HG02759 (cell line): ENCODE measurements around the gene LPCAT4.

Experiments
- ATAC-seq: cut with Tn5 transposase; IDR thresholded peaks from one replicate; pipeline ENCODE4 v1.9.1; 2021; ENCODE audit warnings: mild to moderate bottlenecking, moderate library complexity; ENCODE audit not compliant: unreplicated experiment

LPCAT4 gene

DNA sequence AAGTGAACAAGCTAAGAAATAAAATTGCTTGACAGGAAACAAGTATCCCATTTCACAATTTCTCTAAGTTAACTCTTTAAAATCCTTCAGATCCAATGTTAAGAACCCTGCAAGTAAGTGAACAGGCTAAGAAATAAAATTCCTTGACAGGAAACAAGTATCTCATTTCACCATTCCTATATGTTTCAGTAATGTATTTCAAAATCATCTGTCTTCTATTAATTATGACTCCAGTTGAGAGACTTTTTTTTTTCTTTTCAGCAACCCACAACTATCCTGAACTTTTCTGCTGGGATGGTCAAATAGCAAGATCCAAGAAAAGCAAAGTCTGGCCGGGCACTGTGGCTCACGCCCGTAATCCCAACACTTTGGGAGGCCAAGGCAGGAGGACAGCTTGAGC, 27.1 kb downstream of the LPCAT4 start:
- no peak for ATAC-seq

DNA sequence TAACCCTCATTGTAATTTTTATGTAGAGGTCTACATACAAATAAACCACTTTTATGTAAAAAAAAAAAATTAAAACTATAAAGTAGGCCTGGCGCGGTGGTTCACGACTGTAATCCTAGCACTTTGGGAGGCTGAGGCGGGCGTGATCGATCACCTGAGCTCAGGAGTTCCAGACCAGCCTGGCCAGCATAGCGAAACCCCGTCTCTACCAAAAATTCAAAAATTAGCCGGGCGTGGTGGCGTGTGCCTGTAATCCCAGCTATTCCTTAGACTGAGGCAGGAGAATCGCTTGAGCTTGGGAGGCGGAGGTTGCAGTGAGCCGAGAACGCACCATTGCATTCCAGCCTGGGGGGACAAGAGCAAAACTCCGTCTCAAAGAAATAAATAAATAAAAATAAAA, 28.6 kb downstream of the LPCAT4 start:
- ATAC-seq: no peak

DNA sequence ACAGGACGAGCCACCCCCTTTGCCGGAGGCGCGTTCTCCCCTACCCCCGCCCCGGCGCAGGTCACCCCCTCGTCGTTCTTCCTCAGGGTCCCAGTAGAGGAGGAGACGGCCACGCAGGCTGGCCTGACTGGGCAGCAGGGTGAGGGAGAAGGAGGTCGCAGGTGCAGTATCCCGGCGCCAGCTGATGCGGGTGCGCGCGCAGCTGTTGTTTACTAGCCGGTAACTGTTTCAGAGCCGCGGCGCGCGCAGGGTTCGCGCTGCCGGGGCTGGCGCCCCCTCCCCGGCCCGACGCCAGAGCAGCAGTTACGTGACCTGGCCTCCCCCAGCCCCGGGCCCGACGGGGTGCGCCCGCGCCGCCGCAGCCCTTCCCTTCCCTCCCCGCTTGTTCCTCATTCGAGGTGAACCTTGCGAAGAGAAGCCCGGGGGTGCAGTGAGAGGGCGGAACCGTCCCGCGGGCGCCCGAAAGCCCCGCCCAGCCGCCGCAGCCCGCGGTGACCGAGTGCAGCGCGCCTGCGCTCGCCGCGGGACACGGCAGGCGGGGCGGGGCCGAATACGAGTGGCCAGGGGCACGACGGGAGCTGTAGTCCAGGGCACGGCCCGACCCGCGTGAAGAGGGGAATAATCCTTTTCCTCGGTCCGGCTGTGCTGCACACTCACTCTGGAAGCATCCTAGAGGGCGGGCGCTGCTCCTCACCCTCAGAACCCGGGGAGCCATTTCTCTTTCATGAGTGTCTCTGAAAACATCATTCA, 29.3 kb downstream of the LPCAT4 start, which contains the start of gene SLC12A6:
Gene SLC12A6, minus strand, starts transcription at position 225 of the 750 bp plus-strand sequence. CDS start 1,101 bp downstream, outside the sequence.
- ATAC-seq: peak; percentile 85

DNA sequence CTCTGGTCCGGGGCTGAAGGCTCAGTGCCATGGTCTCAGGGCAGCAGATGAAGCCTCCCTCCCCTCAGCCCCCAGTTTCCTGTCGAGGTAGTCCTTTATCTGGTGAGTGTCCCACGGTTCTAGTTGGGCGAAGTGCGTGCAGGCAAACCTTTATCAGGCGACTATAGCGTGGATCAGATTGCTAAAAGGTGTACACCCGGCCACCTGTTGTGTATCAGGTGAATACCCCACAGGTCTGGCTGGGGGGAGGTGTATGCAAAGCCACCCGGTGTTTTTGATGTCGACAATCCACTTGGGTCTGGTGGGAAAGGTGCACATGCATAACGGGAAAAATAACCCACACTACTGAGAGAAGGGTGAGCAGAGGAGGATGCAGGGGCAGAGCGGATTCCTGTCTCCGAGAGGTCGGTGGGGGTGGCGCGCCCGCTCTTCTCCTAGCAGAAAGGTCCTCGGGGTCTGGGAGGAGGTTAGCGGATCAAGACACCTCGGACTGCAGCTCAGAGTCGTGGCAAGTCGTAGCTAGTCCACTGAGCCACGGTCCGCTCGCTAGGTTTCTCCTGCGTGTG, 29.9 kb downstream of the LPCAT4 start:
- peak; percentile 2 for ATAC-seq

DNA sequence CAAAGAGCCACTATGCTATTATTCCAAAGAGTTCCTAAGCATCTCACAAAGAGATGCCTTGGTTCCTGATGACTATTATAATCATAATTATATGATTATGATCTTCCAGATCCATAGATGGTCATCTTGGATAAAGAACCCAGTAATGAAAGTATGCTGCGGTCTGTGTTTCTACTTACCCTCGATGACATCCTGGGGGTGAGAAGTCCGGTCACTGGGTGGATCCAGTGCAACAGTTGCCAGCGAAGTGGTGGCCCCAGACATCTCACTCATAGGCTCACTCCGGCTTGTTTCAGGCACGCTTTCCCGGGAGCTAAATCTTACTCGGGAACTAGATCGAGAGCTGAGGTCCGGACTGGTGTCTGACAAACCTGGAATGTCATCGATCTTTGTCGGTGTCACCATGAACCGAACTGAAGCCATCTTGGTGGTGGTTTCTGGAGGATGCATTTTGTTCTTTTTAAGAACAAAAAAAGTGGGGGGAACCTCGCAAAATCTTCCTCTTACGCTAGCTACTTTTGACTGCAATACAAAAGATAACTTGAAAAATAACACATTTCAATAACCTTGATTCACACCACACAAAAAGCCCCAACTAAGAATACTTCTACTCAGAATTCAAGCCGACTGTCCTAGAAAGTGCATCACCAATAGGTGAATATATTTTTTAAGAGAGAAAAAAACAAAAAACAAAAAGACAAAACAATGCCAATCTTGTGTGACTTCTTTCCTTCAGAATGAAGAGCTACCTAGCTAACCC, 30.6 kb downstream of the LPCAT4 start:
- ATAC-seq: no peak

DNA sequence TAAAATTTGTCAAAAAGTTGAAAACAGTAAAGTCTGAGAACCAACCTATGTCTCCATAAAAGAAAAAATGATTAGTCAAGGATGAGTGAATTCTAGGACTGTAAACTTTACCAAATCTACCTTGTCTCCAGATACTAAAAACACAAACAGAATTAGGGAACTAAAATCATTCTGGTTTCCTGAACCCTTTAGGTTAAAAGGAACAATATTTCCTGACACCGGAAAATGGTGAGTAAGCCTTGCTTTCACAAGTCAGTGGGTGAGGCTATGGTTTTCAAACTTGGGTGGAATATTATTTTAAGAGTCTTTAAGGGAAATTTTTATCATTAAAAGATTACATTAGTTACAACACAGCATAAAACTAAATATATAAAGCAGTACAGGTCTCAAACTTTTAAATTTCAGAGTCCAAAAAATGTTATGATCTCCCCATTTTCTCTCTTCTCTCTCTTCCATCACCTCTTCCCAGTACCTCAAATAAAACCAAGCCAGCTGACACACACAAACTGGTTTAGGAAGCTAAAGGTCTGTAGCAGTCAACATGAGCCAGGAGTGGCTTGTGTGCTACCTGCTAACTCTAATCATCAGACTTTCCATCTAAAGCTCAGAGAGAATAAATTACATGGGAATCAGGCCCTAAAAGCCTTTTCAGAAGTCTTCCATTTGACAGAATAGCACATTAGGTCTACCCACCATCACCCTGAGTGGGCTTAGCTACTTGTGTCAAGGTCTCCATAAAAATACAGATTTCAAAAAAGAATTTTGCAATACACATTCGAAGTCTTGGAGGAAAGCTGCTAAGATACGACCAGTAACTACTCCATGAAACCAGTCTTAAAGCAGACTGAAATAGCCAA, 31.6 kb downstream of the LPCAT4 start:
- ATAC-seq: no peak

DNA sequence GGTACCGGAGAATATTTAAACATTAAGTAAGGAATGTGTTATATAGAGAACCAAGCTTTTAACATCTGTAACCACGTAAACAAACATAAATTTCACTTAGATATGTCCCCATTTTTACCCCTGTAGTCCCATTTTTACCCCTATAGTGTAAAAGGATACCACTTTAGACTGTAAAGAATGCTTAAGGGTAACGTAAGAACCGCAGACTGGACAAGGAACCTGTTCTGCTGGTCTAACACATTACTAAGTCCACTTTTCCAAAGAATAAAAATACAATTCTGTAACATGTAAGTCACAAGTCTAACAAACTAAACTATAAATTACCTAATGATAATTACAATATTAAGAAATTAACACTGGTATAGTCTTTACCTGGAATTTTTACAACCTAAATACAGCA, 32.3 kb downstream of the LPCAT4 start:
- no peak for ATAC-seq

DNA sequence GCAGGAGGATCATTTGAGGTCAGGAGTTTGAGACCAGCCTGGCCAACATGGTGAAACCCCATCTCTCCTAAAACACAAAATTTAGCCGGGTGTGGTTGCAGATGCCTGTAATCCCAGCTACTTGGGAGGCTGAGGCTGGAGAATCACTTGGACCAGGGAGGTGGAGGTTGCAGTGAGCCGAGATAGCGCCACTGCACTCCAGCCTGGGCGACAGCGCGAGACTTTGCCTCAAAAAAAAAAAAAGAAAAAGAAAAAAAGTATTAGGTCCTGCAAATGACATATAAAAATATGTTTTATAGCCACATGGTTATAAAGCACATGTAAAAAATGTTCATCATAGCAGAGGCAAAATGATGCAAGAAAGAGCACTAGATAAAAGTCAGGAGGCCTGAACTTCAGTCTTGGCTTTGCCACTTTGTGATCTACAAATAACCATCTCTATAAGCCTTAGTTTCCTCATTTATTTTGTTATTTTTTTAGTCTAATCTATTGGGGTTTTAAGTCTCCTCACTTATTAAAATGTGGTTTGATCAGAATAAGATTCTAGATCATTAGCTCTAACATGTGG, 34.4 kb downstream of the LPCAT4 start:
- ATAC-seq: no peak

DNA sequence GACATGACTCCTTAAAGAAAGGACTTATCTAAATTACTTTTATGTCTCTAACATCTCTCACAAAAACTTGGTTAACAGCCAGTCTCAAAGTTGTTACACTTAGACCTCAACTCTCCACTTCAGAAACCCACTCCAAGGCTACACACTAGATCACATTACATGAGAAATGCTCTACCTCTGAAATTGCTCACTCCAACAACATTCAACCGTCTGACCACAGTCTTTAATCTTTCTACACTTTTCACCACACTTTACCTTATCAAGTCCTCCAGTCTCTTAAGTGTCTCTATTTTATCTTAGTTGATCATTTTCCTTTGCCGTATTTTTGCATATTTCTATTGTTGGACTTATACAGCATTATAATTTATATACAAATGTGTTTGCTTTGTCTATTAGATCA, 35.2 kb downstream of the LPCAT4 start:
- no peak for ATAC-seq

DNA sequence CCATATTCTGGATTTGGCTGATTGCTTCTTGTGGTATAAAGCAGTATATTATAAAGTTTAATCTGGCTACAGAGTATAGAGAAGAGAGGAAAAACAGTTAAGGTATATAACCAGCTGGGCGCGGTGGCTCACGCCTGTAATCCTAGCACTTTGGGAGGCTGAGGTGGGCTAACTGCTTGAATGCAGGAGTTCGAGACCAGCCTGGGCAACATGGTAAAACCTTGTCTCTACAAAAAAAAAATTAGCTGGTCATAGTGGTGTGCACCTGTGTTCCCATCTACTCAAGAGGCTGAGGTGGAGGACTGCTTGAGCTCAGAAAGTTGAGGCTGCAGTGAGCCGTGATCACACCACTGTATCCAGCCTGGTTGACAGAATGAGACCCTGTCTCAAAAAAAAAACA, 36.7 kb downstream of the LPCAT4 start:
- ATAC-seq: no peak

DNA sequence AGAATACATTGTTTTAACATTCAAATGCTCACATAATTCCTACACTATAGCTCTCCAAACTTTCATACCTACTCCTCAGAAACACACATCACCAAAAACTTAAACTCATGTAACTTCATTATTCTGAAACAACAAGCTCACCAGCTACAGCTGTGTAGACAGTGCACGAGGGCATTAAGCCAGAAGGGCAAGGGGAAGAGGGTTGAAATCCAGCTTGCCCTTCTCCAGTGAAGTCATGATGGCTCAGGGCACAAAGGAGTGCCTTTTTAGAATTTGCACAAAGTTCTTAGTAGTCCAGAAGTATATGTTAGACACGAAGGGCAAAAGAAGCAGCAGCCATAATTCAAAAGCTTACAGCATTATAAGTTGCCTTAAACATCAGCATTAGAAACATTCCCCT, 38.0 kb downstream of the LPCAT4 start:
- no peak for ATAC-seq

DNA sequence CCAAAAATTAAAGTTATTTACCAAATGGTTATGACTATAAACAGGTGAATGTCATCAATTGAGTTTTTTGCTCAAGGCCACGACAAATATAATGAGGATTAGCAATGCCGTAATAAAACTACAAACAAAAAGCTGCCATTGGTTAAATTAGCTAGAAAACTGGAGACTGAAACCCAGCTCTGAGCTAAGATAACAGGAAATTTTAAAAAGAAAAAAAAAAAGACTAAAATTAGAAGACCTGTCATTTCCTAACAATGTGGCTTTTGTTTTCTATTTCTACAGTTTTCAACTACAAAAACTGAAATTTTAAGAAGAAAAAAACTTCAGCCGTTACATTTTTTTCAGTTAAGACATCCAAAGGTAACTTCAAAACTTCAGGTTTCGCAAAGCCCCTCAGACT, 39.1 kb downstream of the LPCAT4 start:
- no peak for ATAC-seq

DNA sequence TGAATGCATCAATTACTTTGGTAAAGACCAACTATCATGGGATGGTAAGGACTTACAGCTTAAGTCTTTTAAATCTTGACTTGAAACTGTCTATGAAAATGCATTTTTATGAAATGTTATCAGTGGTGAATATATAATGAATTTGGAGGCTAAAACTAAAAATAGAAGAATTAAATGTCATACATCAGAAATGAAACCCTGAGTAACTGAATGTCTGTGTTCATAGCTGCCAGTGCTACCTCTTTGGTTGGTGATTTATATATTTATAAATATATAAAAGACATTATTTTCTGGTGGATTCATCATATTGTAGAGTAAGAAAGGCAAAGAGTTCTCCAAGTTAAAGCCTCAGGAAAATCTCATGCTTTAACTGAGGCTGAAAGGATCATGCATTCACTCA, 41.6 kb downstream of the LPCAT4 start:
- ATAC-seq: no peak

DNA sequence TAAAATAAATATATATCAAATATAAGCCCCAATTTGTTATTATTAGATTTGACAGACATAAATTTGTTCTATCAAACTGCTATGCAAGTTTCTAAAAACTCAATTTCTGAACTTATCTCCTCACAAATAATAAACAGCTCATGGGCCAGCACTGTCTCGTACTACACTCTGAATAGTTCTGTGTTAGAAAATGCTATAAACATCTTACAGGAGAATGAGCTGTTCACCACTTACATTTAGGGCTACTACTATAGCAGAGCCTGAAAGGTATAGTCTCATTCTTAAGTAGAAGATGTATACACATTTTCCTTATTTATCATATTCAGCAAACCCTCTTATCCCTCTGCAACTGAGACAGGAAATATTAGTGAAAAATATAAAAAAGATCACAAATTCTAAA, 42.1 kb downstream of the LPCAT4 start:
- ATAC-seq: no peak

DNA sequence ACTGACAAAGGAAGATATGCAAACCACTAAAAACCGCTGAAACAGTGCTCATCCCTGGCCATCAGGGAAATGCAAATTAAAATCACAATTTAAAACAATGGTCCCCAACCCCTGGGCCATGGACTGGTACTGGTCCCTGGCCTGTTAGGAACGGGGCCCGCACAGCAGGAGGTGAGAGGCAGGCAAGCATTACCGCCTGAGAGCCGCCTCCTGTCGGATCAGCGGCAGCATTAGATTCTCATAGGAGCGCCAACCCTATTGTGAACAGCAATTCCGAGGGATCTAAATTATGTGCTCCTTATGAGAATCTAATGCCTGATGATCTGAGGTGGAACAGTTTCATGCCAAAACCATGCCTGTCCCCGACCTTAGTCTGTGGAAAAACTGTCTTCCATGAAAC, 43.8 kb downstream of the LPCAT4 start:
- ATAC-seq: no peak

DNA sequence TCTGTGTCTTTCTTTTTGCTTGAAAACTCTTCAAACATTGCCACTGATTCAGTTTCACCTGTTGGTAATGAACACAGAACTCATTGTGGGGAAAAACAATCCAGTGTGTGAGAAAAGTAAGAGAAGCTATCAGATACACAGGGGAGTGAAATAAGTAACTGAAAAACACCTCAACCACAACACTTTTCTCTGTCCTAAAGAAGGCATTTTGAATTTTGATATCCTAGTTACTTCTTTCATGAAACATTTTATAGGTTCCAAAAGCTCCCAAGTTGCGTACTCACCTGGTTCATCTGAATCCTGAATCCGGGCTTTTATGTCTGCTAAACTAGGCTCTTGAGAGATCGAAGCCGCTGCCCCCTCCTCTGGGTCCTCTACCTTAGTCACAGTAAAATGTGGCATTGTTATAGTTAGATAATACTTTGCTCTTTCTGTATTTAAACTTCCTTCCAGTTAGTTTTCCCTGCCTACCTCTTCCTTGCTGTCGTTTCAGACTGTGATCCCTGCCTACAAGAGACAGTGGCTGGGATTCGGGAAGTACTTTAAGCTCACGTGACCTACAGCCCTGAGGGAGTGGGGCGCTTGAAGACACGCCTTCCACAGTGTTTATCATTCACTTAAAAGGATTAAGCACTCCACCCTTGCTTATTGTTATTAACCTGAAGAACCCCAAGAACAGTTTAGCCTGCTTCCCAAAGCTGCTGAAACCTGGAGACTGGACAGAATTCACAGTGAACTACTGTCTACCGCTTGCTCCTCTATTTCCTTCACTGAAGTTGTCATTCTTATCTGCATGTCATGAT, 48.5 kb downstream of the LPCAT4 start:
- peak; percentile 79 for ATAC-seq

DNA sequence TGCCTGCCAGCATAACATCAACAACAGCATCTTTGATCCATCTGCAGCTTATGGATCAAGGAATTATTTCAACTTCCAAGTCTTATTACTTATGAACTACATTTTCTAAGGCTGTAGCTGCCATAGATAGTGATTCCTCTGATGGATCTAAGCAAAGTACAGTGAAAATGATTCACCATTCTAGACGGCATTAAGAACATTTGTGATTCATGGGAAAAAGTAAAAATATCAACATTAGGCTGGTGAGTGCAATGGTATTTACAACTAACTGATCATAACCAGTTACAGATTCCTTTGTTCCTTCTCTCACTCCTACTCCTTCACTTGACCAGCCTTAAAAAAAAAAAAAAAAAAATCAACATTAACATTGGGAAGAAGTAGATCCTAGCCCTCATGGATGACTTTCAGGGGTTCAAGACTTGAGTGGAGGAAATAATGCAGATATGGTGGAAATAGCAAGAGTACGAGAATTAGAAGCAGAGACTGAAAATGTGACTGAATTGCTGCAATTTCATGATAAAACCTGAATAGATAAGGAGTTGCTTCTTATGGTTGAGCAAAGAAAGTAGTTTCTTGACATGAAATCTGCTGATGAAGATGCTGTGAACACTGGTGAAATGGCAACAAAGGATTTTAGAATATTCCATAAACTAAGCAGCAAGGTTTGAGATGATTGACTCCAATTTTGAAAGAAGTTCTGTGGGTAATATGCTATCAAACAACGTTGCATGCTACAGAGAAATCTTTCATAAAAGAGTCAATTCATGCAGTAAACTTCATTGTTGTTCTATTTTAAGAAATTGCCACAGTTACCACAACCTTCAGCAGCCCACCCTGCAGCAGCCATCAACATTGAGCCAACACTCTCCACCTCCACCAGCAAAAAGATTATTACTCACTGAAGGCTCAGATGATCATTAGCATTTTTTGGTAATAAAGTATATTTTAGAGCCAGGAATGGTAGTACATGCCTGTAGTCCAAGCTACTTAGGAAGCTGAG, 52.2 kb downstream of the LPCAT4 start:
- ATAC-seq: no peak

DNA sequence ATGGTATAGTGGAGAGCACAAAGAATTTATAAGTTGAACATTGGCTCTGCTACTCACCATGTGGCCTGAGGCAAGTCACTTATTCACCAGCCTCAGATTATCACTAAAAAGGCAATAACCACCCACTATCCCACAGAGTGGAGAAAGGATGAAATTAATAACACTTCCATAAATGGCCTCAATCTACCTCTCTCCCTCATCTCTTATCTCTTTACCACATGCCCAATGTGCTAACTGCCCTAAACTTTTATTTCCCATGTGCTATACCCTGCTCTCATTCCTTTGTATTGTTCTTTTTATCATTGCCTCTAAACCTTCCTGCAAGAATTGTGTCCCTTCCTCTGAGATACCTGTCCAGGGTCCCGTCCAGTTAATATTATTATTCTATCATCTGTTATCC, 55.4 kb downstream of the LPCAT4 start:
- no peak for ATAC-seq
